Measurements from ENCODE around the gene INHA.
A peak's percentile ranks its signal among the peaks of the same experiment; 100 is the strongest.

Gene INHA

DNA sequence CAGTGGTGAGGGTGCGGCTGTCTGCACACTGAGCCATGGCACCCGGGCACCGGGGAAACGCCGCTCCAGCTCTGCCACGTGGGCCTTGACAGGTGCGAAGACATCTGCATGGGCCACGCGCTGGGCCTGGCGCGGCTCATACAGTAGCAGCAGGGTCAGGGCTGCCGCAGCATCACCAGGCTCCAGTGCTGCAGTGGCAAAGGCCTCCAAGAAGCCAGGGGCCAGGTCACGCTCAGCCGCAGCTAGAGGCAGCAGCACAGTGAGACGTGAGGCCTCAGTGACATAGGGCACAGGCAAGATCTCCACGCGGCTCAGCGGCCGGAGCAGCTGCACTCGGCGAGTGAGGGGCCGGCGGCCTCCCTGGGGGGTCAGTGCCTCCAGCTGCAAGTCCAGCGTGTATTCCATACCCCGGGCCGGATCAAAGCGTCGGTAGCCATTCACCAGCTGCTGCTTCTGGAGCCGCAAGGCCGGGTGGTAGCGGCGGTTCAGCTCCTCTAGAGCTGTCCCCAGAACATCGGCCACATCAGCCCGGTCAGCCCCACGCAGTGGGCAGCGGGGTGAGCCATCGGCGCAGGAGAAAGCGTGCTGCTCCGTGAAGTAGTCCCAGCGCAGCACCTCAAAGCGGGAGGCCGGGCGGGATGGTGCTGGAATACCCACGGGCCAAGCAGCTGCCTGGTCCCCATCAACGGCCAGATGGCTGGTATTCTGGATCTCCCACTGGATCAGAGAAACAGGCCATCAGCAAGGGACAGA lies 32.0 kb upstream of the INHA start:
- intact Hi-C loops (cut with DNase I), result loop anchor here (5.0 kb wide), 2 partner anchors 147 to 153 kb away; partner anchors contain the start of gene DNPEP
- DNase-seq, result peak in 1 of 10 donors; percentile 73

DNA sequence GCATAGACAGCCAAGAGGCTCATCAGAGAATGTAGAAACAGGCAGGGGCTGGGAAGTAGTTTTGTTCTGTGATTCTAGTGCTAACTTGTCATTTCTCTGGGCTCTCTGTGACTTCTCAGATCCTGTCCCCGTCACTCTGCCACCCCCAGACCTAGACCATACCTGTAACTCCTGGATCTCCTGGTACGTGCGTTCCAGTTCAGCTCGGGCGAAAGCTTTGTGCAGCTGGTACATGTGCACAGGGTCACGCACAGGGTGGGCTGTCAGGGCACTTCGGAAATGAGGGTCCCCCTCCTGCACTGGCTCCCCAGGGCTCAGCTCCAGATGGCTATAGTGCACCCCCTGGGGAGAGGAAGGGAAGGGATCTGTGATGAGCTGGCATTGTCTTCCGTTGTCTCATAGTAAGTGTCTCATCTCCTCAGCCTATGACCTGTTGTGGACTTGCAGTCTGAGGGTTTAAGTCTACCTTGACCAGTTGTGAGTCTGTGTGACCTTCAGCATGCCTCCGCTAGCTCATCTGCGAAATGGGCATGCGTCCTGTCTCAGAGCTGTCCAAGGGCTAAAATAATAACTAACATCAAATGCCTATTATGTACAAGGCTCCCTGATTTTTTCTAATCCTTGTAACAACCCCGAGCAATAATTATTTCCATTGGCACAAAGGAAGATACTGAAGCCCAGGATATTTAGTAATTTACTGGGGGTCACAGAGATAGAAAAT lies 31.2 kb upstream of the INHA start:
- DNase-seq, result peak in 1 of 10 donors; percentile 64
- intact Hi-C loops (cut with DNase I), result loop anchor here (1.0 to 5.0 kb wide), 3 partner anchors 101 to 154 kb away; partner anchors contain the start of gene DNPEP

GRCh38 chr2:219541611-219542180 lies 30.4 kb upstream of the INHA start:
- peak; percentile 59 to 96 (median 80) for DNase-seq
- intact Hi-C loops (cut with DNase I), result loop anchor here (1.0 to 5.0 kb wide), 3 partner anchors 101 to 154 kb away; partner anchors contain the start of gene DNPEP

- DNase-seq, result peak in 2 of 10 donors; percentile 91 to 92
- intact Hi-C loops (cut with DNase I), result loop anchor here (5.0 kb wide), 2 partner anchors 144 to 156 kb away; partner anchors contain the start of gene DNPEP
These were observed 29.0 kb upstream of the INHA start for GRCh38 chr2:219542931-219543595.

GRCh38 chr2:219543596-219544358 lies 28.3 kb upstream of the INHA start, which contains the start of the genes CHPF and TMEM198:
CHPF (minus strand) TSS chr2:219543809; CDS start chr2:219543538, 271 bp downstream.
TMEM198 (plus strand) TSS chr2:219544028; CDS start chr2:219544728, 700 bp downstream.
- peak; percentile 98 to 100 (median 100) for DNase-seq
- intact Hi-C loops (cut with DNase I), result loop anchor here (2.0 to 5.0 kb wide), 3 partner anchors 53 to 156 kb away; partner anchors contain the start of genes DNPEP and STK11IP

DNA sequence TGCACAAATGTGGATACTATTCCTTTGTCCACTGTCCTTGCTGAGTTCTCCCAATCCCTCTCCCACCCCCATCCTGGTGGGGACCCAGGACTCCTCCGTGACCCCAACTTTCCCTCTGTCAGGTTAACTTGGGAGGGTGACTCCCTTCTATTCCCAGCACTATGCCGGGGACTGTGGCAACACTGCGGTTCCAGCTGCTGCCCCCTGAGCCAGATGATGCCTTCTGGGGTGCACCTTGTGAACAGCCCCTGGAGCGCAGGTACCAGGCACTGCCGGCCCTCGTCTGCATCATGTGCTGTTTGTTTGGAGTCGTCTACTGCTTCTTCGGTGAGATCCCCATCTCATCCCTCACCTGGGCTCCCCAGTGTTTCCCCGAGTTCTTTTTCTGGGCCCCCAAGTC lies 27.5 kb upstream of the INHA start:
- DNase-seq, result peak in 1 of 10 donors; percentile 53
- intact Hi-C loops (cut with DNase I), result loop anchor here (2.0 to 5.0 kb wide), 3 partner anchors 52 to 157 kb away; partner anchors contain the start of genes DNPEP and STK11IP

GRCh38 chr2:219545295-219545942 lies 26.7 kb upstream of the INHA start:
- intact Hi-C loops (cut with DNase I), result loop anchor here (2.0 kb wide), 1 partner anchor 51 kb away; the partner anchor contains the start of gene STK11IP
- DNase-seq, result no peak

DNA sequence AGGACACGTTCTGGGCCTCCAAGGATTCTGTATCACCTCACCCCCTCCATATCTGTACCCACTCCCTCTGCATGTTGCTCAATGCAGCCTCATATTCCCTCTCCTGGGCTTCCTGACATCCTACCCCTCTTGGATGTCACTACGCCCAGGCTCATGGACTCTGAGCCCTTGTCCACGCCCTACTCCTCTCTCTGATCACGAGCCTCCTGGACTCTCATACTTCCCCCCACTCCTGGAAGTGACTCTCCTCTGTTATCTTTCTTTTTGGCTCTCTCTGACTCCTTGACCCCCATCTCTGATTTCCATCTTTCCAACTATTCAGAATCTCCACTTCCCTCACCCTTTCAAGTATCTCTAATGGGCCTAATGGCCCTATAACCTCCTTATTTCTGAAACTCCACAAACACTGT lies 26.2 kb upstream of the INHA start:
- DNase-seq, result no peak
- intact Hi-C loops (cut with DNase I), result loop anchor here (2.0 kb wide), 1 partner anchor 51 kb away; the partner anchor contains the start of gene STK11IP

- intact Hi-C loops (cut with DNase I), result no loop called here
- peak in 2 of 10 donors; percentile 73 to 82 for DNase-seq
These were observed 24.5 kb upstream of the INHA start for GRCh38 chr2:219547621-219548020.

DNA sequence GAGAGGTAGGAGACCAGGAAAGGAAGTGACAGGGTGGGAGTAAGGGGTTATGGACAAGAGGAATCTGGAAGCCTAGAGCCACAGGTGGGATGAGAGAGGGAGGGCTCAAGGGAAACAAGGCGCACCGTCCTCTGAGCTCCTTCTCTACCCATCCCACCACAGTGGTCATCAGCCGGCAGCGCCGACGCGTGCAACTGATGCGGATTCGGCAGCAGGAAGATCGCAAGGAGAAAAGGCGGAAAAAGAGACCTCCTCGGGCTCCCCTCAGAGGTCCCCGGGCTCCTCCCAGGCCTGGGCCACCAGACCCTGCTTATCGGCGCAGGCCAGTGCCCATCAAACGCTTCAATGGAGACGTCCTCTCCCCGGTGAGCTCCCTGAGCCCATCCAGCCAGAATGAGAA lies 23.1 kb upstream of the INHA start:
- DNase-seq, result peak in 1 of 10 donors; percentile 80
- intact Hi-C loops (cut with DNase I), result no loop called here

- intact Hi-C loops (cut with DNase I), result no loop called here
These were observed 22.5 kb upstream of the INHA start for GRCh38 chr2:219549619-219550018.

GRCh38 chr2:219551441-219552381 lies 20.4 kb upstream of the INHA start:
- intact Hi-C loops (cut with DNase I), result no loop called here
- DNase-seq, result peak in 3 of 10 donors; percentile 82 to 93 (median 87)

More at GRCh38 chr2:219549619-219550018, 22.5 kb upstream of the INHA start:
- DNase-seq, result peak in 1 of 10 donors; percentile 57

GRCh38 chr2:219552382-219553167 lies 19.5 kb upstream of the INHA start:
- intact Hi-C loops (cut with DNase I), result no loop called here
- peak; percentile 73 to 99 (median 86) for DNase-seq

GRCh38 chr2:219553168-219553417 lies 19.0 kb upstream of the INHA start:
- intact Hi-C loops (cut with DNase I), result no loop called here
- DNase-seq, result no peak

DNA sequence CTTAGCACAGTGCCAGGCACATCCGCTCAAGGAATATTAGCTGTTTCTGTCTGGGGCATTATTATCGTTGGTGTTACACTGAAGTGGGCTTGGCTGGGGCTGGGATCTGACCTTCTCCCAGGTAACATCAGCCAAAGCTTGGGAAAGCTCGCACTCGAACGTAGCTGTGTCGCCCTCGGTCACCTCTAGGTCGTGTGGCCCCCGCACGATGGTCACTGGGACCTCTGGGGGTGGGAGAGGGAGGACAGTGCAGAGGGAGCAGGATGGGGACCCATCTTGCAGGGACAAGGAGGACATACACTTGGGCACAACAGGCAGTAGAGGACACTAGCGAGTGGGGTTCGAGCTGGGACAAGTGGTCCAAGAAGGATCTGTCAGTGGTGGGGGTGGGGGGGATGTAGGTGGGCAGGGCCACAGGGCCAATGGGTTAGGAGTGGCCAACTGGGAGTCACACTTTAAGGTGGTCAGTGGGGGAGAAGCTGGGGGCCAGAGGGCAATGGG lies 18.6 kb upstream of the INHA start:
- peak in 1 of 10 donors; percentile 38 for DNase-seq
- intact Hi-C loops (cut with DNase I), result no loop called here

DNA sequence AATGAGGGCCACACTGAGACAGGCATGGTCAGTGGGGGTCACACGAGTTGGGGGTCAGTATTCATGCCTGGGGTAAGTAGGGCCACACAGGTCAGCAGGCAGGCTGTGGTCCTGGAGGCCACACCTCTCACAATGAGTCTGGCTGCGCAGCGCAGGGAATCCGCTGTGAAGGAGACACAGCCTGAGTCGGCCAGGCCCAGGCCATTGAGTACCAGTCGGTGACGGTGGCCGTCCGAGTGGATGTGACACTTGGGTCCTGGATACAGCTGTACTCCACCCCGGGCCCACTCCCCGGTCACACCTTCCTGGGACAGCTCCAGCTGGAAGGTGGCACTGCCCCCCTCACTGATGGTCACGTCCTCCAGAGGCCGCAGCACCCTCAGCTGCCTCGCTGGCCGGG lies 17.8 kb upstream of the INHA start:
- DNase-seq, result peak in 2 of 10 donors; percentile 76 to 83
- intact Hi-C loops (cut with DNase I), result no loop called here

GRCh38 chr2:219555956-219556355 lies 16.2 kb upstream of the INHA start:
- intact Hi-C loops (cut with DNase I), result loop anchor here (5.0 kb wide), 1 partner anchor 81 kb away; no protein-coding TSS in a partner anchor

More at GRCh38 chr2:219555956-219556355, 16.2 kb upstream of the INHA start:
- peak in 1 of 10 donors; percentile 71 for DNase-seq
